ENCODE measurements around the gene CD300LF. TPM values are rescaled to one million over a fixed set of nuclear protein-coding genes. Genes with fewer than 3 reads are reported as not detected.

CD300LF gene
- total RNA-seq, 1 donor from 2014 or later, result 0.40 TPM

- no peak for ATAC-seq
These were observed 30.1 kb downstream of the CD300LF start for GRCh38 chr17:74682471-74683190.

- no peak for ATAC-seq
These were observed 30.7 kb downstream of the CD300LF start for GRCh38 chr17:74682028-74682427.

GRCh38 chr17:74680941-74681340 is 31.8 kb downstream of the CD300LF start:
- no peak for ATAC-seq

- ATAC-seq, result no peak
These were observed 32.5 kb downstream of the CD300LF start for GRCh38 chr17:74680213-74680612.

- no peak for ATAC-seq
These were observed 33.3 kb downstream of the CD300LF start for GRCh38 chr17:74679374-74679773.

GRCh38 chr17:74678541-74678940 is 34.2 kb downstream of the CD300LF start:
- no peak for ATAC-seq

GRCh38 chr17:74677558-74678466 is 34.9 kb downstream of the CD300LF start:
- peak; percentile 63 for ATAC-seq

GRCh38 chr17:74671031-74671771 is 41.5 kb downstream of the CD300LF start:
- peak; percentile 81 for ATAC-seq

GRCh38 chr17:74670329-74670728 is 42.4 kb downstream of the CD300LF start:
- no peak for ATAC-seq

GRCh38 chr17:74663561-74663960 is 49.2 kb downstream of the CD300LF start:
- ATAC-seq, result no peak

- ATAC-seq, result no peak
These were observed 52.8 kb downstream of the CD300LF start for GRCh38 chr17:74659889-74660288.

- no peak for ATAC-seq
These were observed 54.1 kb downstream of the CD300LF start for GRCh38 chr17:74658620-74659019.

- ATAC-seq, result no peak
These were observed 58.0 kb downstream of the CD300LF start for GRCh38 chr17:74654742-74655141.

GRCh38 chr17:74652020-74652419 is 60.7 kb downstream of the CD300LF start:
- no peak for ATAC-seq

- no peak for ATAC-seq
These were observed 62.8 kb downstream of the CD300LF start for GRCh38 chr17:74649909-74650308.

- ATAC-seq, result no peak
These were observed 64.7 kb downstream of the CD300LF start for GRCh38 chr17:74647871-74648672.

GRCh38 chr17:74646231-74646630 is 66.5 kb downstream of the CD300LF start:
- ATAC-seq, result peak; percentile 43

GRCh38 chr17:74645010-74645409 is 67.7 kb downstream of the CD300LF start:
- ATAC-seq, result no peak

GRCh38 chr17:74644419-74644818 is 68.3 kb downstream of the CD300LF start:
- no peak for ATAC-seq

Measured in esophagus mucosa (tissue), 1 donor.